HG03571 (cell line): ENCODE measurements around the gene GBP3.
"Not testable (repeated sequence)": the region's sequence is repeated elsewhere in the genome, so short reads cannot be mapped to it uniquely, and the experiment has no call there.

ENCODE experiments used
- ATAC-seq: cut with Tn5 transposase; IDR thresholded peaks from one replicate; pipeline ENCODE4 v1.9.1; 2021; ENCODE audit not compliant: unreplicated experiment

GBP3 gene

GRCh38 chr1:89022167-89022959 lies at the start of gene GBP3:
GBP3 (minus strand) TSS chr1:89022866; CDS start chr1:89020721, 2,145 bp downstream.
- ATAC-seq, result peak; percentile 65

- ATAC-seq, result no peak
These were observed 47.8 kb upstream of the GBP3 start for GRCh38 chr1:89070509-89070908.

- ATAC-seq, result no peak
These were observed 47.3 kb upstream of the GBP3 start for GRCh38 chr1:89069951-89070350.

GRCh38 chr1:89068291-89068690 lies 45.6 kb upstream of the GBP3 start:
- ATAC-seq, result no peak

- ATAC-seq, result peak; percentile 71
These were observed 42.6 kb upstream of the GBP3 start, which contains the start of gene GBP1 for GRCh38 chr1:89065079-89065868. GBP1 (minus strand) TSS chr1:89065208; CDS start chr1:89063234, 1,974 bp downstream.

- peak; percentile 34 for ATAC-seq
These were observed 42.0 kb upstream of the GBP3 start for GRCh38 chr1:89064632-89065031.

- ATAC-seq, result no peak
These were observed 40.4 kb upstream of the GBP3 start for GRCh38 chr1:89063094-89063493.

GRCh38 chr1:89060091-89060490 lies 37.4 kb upstream of the GBP3 start:
- ATAC-seq, result no peak

GRCh38 chr1:89051955-89052312 lies 29.3 kb upstream of the GBP3 start:
- ATAC-seq, result no peak

- no peak for ATAC-seq
These were observed 28.8 kb upstream of the GBP3 start for GRCh38 chr1:89051300-89051954.

- no peak for ATAC-seq
These were observed 28.0 kb upstream of the GBP3 start for GRCh38 chr1:89050649-89051033.

- not testable (repeated sequence) for ATAC-seq
These were observed 27.4 kb upstream of the GBP3 start for GRCh38 chr1:89049901-89050648.

GRCh38 chr1:89049187-89049586 lies 26.5 kb upstream of the GBP3 start:
- not testable (repeated sequence) for ATAC-seq

GRCh38 chr1:89047734-89048133 lies 25.1 kb upstream of the GBP3 start:
- ATAC-seq, result no peak

- ATAC-seq, result not testable (repeated sequence)
These were observed 23.9 kb upstream of the GBP3 start for GRCh38 chr1:89046318-89047183.

GRCh38 chr1:89044970-89045721 lies 22.5 kb upstream of the GBP3 start:
- ATAC-seq, result no peak

GRCh38 chr1:89043940-89044339 lies 21.3 kb upstream of the GBP3 start:
- ATAC-seq, result no peak

GRCh38 chr1:89042491-89042890 lies 19.8 kb upstream of the GBP3 start:
- ATAC-seq, result no peak

GRCh38 chr1:89041721-89042120 lies 19.1 kb upstream of the GBP3 start:
- no peak for ATAC-seq
